ENCODE measurements around the gene ALAS1.

DNA sequence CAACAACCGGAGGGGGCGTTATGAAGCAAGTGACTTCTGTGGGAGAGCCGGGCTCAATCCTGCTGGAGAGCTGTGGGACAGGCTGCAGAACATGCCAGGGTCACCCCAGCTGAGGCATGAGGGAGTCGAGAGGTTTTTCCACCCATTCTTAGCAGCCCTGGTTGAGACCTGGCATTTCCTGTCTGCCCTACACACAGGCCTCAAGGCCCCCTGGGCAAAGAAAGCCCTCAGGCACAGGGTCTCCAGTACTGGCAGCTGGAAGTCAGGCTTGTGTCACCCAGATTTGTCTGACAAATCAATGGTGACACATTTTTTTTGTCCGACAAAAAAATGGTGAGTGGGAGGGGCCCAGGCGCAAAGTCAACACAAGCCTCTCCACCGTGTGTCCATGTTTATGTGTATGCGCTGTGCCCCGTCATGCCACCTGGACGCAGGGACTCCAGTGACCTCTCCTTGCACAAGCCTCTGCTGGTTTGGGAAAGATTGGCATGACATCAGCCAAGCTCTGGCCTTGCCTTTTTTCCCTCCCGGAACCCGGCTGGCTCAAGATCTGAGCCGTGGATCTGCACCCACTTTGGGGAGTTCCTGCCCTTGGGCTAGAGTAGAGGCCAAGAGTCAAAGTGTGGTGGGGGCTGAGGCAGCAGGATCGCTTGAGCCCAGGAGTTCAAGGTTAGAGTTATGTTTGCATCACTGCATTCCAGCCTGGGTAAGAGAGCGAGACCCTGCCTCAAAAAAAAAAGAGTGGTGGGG lies 20.8 kb upstream of the ALAS1 start:
- TF ChIP-seq, protein P1, sequence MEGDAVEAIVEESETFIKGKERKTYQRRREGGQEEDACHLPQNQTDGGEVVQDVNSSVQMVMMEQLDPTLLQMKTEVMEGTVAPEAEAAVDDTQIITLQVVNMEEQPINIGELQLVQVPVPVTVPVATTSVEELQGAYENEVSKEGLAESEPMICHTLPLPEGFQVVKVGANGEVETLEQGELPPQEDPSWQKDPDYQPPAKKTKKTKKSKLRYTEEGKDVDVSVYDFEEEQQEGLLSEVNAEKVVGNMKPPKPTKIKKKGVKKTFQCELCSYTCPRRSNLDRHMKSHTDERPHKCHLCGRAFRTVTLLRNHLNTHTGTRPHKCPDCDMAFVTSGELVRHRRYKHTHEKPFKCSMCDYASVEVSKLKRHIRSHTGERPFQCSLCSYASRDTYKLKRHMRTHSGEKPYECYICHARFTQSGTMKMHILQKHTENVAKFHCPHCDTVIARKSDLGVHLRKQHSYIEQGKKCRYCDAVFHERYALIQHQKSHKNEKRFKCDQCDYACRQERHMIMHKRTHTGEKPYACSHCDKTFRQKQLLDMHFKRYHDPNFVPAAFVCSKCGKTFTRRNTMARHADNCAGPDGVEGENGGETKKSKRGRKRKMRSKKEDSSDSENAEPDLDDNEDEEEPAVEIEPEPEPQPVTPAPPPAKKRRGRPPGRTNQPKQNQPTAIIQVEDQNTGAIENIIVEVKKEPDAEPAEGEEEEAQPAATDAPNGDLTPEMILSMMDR (IDR thresholded peaks at IDR 0.05): no peak
- TF ChIP-seq EP300 (IDR thresholded peaks at IDR 0.05; ENCODE audit: low read depth): no peak
- TF ChIP-seq POLR2A (IDR thresholded peaks at IDR 0.05): no peak
- no peak for TF ChIP-seq POLR2AphosphoS5 (IDR thresholded peaks at IDR 0.05)

Data from transverse colon (tissue), 4 donors.